Neuronal stem cell (in vitro differentiated cells): ENCODE results near the gene CACNB2.

Experiments used
- DNase-seq: peaks from one replicate; pipeline ENCODE4 v3.0.0-alpha.2; 2013; ENCODE audit warnings: low spot score
- H2AFZ ChIP-seq: one replicate; pipeline ENCODE4 v1.6.1; 2013; ENCODE audit warnings: mild to moderate bottlenecking, low read length, inconsistent platforms
- H2AK5ac ChIP-seq: 2 replicates; pipeline ENCODE4 v1.6.1; 2013; ENCODE audit warnings: low read depth, mild to moderate bottlenecking, inconsistent platforms, low read length, moderate library complexity, mixed read lengths
- H2BK120ac ChIP-seq: 2 replicates; pipeline ENCODE4 v1.6.1; 2013; ENCODE audit warnings: low read depth, mild to moderate bottlenecking, inconsistent platforms, low read length, moderate library complexity, mixed read lengths
- H2BK12ac ChIP-seq: one replicate; pipeline ENCODE4 v1.6.1; 2013; ENCODE audit warnings: low read length, inconsistent platforms
- H2BK15ac ChIP-seq: 2 replicates; pipeline ENCODE4 v1.6.1; 2013; ENCODE audit warnings: mild to moderate bottlenecking, low read length, inconsistent platforms, mixed read lengths
- H2BK5ac ChIP-seq: one replicate; pipeline ENCODE4 v1.6.1; 2013; ENCODE audit warnings: inconsistent platforms, mild to moderate bottlenecking, low read length, moderate library complexity
- H3K14ac ChIP-seq: one replicate; pipeline ENCODE4 v1.6.1; 2013; ENCODE audit warnings: low read length, inconsistent platforms
- H3K18ac ChIP-seq: 2 replicates; pipeline ENCODE4 v1.6.1; 2013; ENCODE audit warnings: low read length, inconsistent platforms
- H3K23ac ChIP-seq: 2 replicates; pipeline ENCODE4 v1.6.1; 2013; ENCODE audit warnings: low read depth, mild to moderate bottlenecking, mixed read lengths, low read length, inconsistent platforms; ENCODE audit not compliant: poor library complexity
- H3K27ac ChIP-seq: replicated peaks from 3 replicates; pipeline ENCODE4 v1.5.1; 2013; ENCODE audit warnings: low read length, inconsistent platforms
- H3K27me3 ChIP-seq, 3 experiments: 2 replicates each; pipeline ENCODE4 v1.6.1; 2013; ENCODE audit warnings: low read length in 3 of 3, mild to moderate bottlenecking in 2 of 3, inconsistent platforms in 1 of 3, low read depth in 1 of 3, mixed read lengths in 1 of 3, moderate library complexity in 1 of 3; ENCODE audit not compliant: control insufficient read depth in 3 of 3, insufficient read depth in 3 of 3
- H3K36me3 ChIP-seq, 2 donors: replicated peaks in 1 of 2; 2 replicates each; pipeline ENCODE4 v1.6.1; 2013; ENCODE audit warnings: low read length in 2 of 2; ENCODE audit not compliant: control insufficient read depth in 2 of 2, insufficient read depth in 2 of 2
- H3K4ac ChIP-seq: 2 replicates; pipeline ENCODE4 v1.6.1; 2013; ENCODE audit warnings: inconsistent platforms, mild to moderate bottlenecking, low read length, moderate library complexity
- H3K4me1 ChIP-seq, 2 donors: 1 replicate in 1 of 2; 2 replicates in 1 of 2; pipeline ENCODE4 v1.6.1; 2013; ENCODE audit warnings: low read length in 2 of 2, low read depth in 1 of 2; ENCODE audit not compliant: control insufficient read depth in 2 of 2, insufficient read depth in 1 of 2
- H3K4me2 ChIP-seq: one replicate; pipeline ENCODE4 v1.6.1; 2013; ENCODE audit warnings: mild to moderate bottlenecking, low read length, inconsistent platforms; ENCODE audit not compliant: insufficient read depth, poor library complexity, severe bottlenecking
- H3K4me3 ChIP-seq, 2 donors: 2 replicates each; pipeline ENCODE4 v1.5.1; 2013; ENCODE audit warnings: low read length in 2 of 2, mild to moderate bottlenecking in 2 of 2, inconsistent platforms in 1 of 2, moderate library complexity in 1 of 2
- H3K79me1 ChIP-seq: one replicate; pipeline ENCODE4 v1.6.1; 2013; ENCODE audit warnings: low read depth, mild to moderate bottlenecking, inconsistent platforms, low read length, moderate library complexity
- H3K9ac ChIP-seq: one replicate; pipeline ENCODE4 v1.6.1; 2013; ENCODE audit warnings: mild to moderate bottlenecking, low read depth, low read length, inconsistent platforms; ENCODE audit not compliant: poor library complexity
- H3K9me3 ChIP-seq, 2 donors: replicated peaks in 1 of 2; 2 replicates each; pipeline versions ENCODE3 to v1.6.1; 2013; ENCODE audit warnings: low read length in 2 of 2, mild to moderate bottlenecking in 2 of 2, inconsistent platforms in 1 of 2, low read depth in 1 of 2, mixed read lengths in 1 of 2, moderate library complexity in 1 of 2; ENCODE audit not compliant: control insufficient read depth in 2 of 2, insufficient read depth in 1 of 2
- H4K8ac ChIP-seq: one replicate; pipeline ENCODE4 v1.6.1; 2013; ENCODE audit warnings: low read depth, mild to moderate bottlenecking, inconsistent platforms, low read length, moderate library complexity
- H4K91ac ChIP-seq: one replicate; pipeline ENCODE4 v1.6.1; 2013; ENCODE audit warnings: low read length, low read depth, mild to moderate bottlenecking, inconsistent platforms; ENCODE audit not compliant: poor library complexity
- WGBS, 2 donors: extraction: QIAGEN DNeasy Blood & Tissue Kit; methylation state at CpG; one replicate each; pipeline ENCODE4 v1.1.7; 2013; ENCODE audit warnings: missing lambda C conversion rate in 2 of 2, mixed read lengths in 1 of 2; ENCODE audit not compliant: insufficient read length in 2 of 2, insufficient replicate concordance in 1 of 2; ENCODE audit errors: extremely low coverage in 2 of 2; 5-methylcytosine and 5-hydroxymethylcytosine counted together

CACNB2 gene

DNA sequence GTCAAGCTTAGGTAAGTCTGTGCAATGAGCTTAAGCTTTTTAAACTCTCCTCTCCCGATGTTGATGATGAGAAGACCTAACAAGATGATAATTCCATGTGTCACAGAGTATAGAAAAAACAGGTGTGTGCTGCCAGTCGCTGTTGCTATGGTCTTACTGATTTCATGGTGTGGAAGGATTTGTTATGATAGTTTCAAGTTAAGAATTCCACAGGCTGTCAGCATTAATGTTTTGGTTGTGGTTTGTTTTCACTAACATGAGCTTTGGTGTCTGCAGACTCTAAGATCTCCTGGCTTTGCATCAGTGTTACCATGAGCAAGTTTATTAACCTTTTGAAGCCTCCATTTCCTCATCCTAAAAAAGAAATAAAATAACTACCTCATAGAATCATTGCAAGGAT lies 387.5 kb downstream of the CACNB2 start:
- DNase-seq: no peak
- H3K79me1 ChIP-seq: no peaks in the 10 kb centered on the region
- no peak overlapping the region for H3K14ac ChIP-seq
- no peak overlapping the region for H2BK5ac ChIP-seq
- H3K27ac ChIP-seq: no peak overlapping the region
- no peak overlapping the region for H3K4ac ChIP-seq
- no peak overlapping the region for H3K18ac ChIP-seq
- H3K9me3 ChIP-seq: peaks cover 0 to 3% of the 10 kb centered on the region in 2 donors
- no peaks in the 10 kb centered on the region for H3K27me3 ChIP-seq
- H3K36me3 ChIP-seq: peaks cover 2 to 6% of the 10 kb centered on the region in 2 donors
- H2BK12ac ChIP-seq: no peak overlapping the region
- no peak overlapping the region for H2AK5ac ChIP-seq
- no CpG with 5 or more reads among the region's 2 CpGs for WGBS, 2 donors
- no peak overlapping the region for H4K91ac ChIP-seq
- no peak overlapping the region for H3K4me2 ChIP-seq
- no peak overlapping the region for H2BK120ac ChIP-seq
- no peak overlapping the region for H3K4me3 ChIP-seq
- H3K23ac ChIP-seq: no peak overlapping the region
- no peak overlapping the region for H4K8ac ChIP-seq
- no peak overlapping the region for H2BK15ac ChIP-seq
- H3K4me1 ChIP-seq: no peaks in the 10 kb centered on the region
- no peak overlapping the region for H3K9ac ChIP-seq
- no peak overlapping the region for H2AFZ ChIP-seq

DNA sequence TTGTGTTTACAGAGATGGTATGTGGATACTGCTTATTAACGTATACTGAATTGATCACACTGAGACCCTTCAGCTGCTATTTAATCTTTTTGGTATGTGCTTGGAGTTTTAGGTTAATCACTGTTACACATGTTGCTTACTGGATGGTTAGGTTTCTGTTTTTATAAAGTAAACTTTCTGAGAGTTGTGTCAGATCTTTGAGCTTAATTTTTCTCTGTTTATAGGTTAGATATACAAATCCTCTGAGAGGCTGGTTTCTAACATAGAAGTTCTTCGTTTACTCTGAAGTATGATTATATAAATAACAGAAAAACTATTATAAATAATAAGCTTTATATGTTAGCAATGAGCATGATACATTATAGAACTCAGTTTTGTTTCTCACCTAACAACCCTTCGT lies 388.1 kb downstream of the CACNB2 start:
- DNase-seq: no peak
- H3K27me3 ChIP-seq: no peaks in the 10 kb centered on the region

DNA sequence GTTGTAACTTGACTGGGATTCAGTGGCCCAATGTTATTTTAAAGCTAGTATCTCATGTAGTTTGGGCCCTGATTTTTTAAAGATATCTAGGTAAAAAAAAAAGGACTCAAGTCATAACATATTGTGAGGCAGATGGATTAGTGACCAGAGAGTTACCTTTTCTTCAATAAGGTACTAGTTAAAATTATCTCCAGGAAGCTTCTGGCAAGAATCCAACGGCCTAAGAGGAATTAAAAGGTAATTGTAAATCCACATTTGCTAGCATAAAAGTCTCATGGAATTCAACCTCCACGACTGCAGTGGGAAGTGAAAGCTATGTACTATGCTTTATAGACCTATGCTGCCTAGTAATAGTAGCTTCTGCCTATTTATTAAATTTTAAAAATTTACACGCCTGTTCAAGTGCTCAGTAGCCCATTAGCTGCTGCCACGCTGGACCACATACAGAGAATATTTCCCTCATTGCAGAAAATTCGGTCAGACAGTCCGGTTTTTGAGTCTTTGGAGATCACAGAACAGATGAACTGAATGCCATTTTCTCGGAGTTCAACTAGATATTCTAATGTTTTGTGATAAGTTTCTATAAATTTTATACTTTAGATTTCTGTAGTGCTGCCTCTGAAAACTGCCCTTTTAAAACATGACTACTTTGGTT lies 392.8 kb downstream of the CACNB2 start:
- H3K9me3 ChIP-seq: peaks cover 0 to 3% of the 10 kb centered on the region in 2 donors
- H4K91ac ChIP-seq: no peak overlapping the region
- H2BK15ac ChIP-seq: no peak overlapping the region
- no peak overlapping the region for H2BK5ac ChIP-seq
- no peak overlapping the region for H3K23ac ChIP-seq
- no peaks in the 10 kb centered on the region for H3K27me3 ChIP-seq
- no peak overlapping the region for H3K9ac ChIP-seq
- no peak overlapping the region for H2BK120ac ChIP-seq
- H2BK12ac ChIP-seq: no peak overlapping the region
- H3K18ac ChIP-seq: no peak overlapping the region
- no peak overlapping the region for H2AFZ ChIP-seq
- H3K4ac ChIP-seq: no peak overlapping the region
- no peak overlapping the region for H3K4me3 ChIP-seq
- no peak for DNase-seq
- no peak overlapping the region for H3K4me2 ChIP-seq
- H3K14ac ChIP-seq: no peak overlapping the region
- no peak overlapping the region for H2AK5ac ChIP-seq
- no peaks in the 10 kb centered on the region for H3K4me1 ChIP-seq
- no peaks in the 10 kb centered on the region for H3K79me1 ChIP-seq
- no CpG with 5 or more reads among the region's 7 CpGs for WGBS, 2 donors
- H4K8ac ChIP-seq: no peak overlapping the region
- H3K27ac ChIP-seq: no peak overlapping the region
- peaks cover 3 to 17% of the 10 kb centered on the region in 2 donors for H3K36me3 ChIP-seq

More for the DNA sequence above, 388.1 kb downstream of the CACNB2 start:
- Histone ChIP-seq H2AFZ (no peak overlapping the region), H3K4me2 (no peak overlapping the region), H3K4me3 (no peak overlapping the region), H3K18ac (no peak overlapping the region), H3K14ac (no peak overlapping the region), H3K4me1 (no peaks in the 10 kb centered on the region), H3K36me3 (peaks cover 2 to 6% of the 10 kb centered on the region in 2 donors), H4K8ac (no peak overlapping the region), H3K27ac (no peak overlapping the region), H3K9me3 (peaks cover 0 to 3% of the 10 kb centered on the region in 2 donors), H2BK5ac (no peak overlapping the region), H3K23ac (no peak overlapping the region), H2BK15ac (no peak overlapping the region), H4K91ac (no peak overlapping the region), H3K79me1 (no peaks in the 10 kb centered on the region), H2AK5ac (no peak overlapping the region), H2BK120ac (no peak overlapping the region), H3K9ac (no peak overlapping the region), H2BK12ac (no peak overlapping the region), H3K4ac (no peak overlapping the region)
- WGBS, 2 donors: no CpG with 5 or more reads among the region's 3 CpGs

DNA sequence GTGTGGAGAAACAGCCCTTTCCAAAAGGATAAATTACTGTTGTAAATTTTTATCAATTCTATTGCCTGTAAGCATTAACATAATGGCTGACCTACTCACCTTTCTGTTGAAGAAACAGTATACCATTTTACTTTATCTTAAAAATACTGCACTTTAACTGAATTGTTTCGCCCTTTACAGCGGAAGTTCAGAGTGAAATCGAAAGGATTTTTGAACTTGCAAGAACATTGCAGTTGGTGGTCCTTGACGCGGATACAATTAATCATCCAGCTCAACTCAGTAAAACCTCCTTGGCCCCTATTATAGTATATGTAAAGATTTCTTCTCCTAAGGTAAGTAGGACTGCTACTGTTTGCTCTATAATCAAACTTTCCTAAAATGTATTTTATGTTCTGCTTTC lies 393.7 kb downstream of the CACNB2 start:
- Histone ChIP-seq H3K36me3 (peaks cover 4 to 23% of the 10 kb centered on the region in 2 donors), H2BK120ac (no peak overlapping the region), H3K79me1 (no peaks in the 10 kb centered on the region), H3K9me3 (peaks cover 0 to 3% of the 10 kb centered on the region in 2 donors), H4K8ac (no peak overlapping the region), H3K9ac (no peak overlapping the region), H3K27ac (no peak overlapping the region), H2BK5ac (no peak overlapping the region), H3K18ac (no peak overlapping the region), H3K27me3 (no peaks in the 10 kb centered on the region), H2AFZ (no peak overlapping the region), H3K4me1 (no peaks in the 10 kb centered on the region), H3K23ac (no peak overlapping the region), H4K91ac (no peak overlapping the region), H3K4ac (no peak overlapping the region), H2AK5ac (no peak overlapping the region), H2BK15ac (no peak overlapping the region), H2BK12ac (no peak overlapping the region), H3K14ac (no peak overlapping the region), H3K4me3 (no peak overlapping the region), H3K4me2 (no peak overlapping the region)
- DNase-seq: no peak
- no CpG with 5 or more reads among the region's 5 CpGs for WGBS, 2 donors
